HL-60 (cell line): ENCODE results near the gene DNAL1.

Experiments used
- GABPA ChIP-seq: IDR thresholded peaks from 2 replicates; pipeline ENCODE4 v1.6.1; 2012; ENCODE audit warnings: low read depth
- POLR2AphosphoS5 ChIP-seq: IDR thresholded peaks from 2 replicates; pipeline ENCODE4 v1.6.1; 2012; ENCODE audit warnings: low read depth
- SPI1 ChIP-seq: IDR thresholded peaks from 2 replicates; pipeline ENCODE4 v1.6.1; 2012; ENCODE audit warnings: low read depth, mild to moderate bottlenecking, borderline replicate concordance
- TF ChIP-seq, protein P1 (sequence below): IDR thresholded peaks from one replicate; pipeline ENCODE4 v1.5.1; 2011; ENCODE audit warnings: low read length, control low read depth, inconsistent platforms; ENCODE audit not compliant: insufficient read depth
- TF ChIP-seq, protein P2 (sequence below): IDR thresholded peaks from 2 replicates; pipeline ENCODE4 v1.6.1; 2012; ENCODE audit warnings: low read depth; ENCODE audit not compliant: insufficient replicate concordance

DNA sequence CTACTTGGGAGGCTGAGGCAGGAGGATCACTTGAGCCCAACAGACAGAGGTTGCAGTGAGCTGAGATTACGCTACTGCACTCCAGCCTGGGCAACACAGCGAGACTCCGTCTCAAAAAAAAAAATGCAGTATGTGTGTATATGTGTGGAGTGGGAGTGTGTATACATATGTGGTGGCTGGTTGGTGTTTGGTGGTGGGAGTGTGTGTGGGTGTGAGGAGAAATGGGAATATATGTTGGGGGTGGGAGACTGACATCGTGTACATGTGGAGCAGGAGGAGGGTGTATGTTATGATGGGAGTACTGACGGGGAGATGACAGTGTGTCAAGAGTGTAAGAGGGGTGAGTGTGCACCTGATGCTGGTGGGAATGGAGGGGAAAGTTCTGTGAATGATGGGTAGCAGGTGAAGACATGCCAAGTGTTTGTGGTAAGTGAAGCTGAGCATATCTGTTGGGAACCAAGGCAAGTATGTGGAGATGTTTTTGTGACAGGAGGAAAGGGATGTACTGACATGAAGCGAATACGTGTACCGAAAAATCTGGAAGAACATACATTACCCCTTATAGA lies 65.2 kb downstream of the DNAL1 start:
- TF ChIP-seq, protein P1, sequence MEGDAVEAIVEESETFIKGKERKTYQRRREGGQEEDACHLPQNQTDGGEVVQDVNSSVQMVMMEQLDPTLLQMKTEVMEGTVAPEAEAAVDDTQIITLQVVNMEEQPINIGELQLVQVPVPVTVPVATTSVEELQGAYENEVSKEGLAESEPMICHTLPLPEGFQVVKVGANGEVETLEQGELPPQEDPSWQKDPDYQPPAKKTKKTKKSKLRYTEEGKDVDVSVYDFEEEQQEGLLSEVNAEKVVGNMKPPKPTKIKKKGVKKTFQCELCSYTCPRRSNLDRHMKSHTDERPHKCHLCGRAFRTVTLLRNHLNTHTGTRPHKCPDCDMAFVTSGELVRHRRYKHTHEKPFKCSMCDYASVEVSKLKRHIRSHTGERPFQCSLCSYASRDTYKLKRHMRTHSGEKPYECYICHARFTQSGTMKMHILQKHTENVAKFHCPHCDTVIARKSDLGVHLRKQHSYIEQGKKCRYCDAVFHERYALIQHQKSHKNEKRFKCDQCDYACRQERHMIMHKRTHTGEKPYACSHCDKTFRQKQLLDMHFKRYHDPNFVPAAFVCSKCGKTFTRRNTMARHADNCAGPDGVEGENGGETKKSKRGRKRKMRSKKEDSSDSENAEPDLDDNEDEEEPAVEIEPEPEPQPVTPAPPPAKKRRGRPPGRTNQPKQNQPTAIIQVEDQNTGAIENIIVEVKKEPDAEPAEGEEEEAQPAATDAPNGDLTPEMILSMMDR, result no peak
- TF ChIP-seq GABPA (no peak), POLR2AphosphoS5 (no peak), SPI1 (no peak)
- TF ChIP-seq, protein P2, sequence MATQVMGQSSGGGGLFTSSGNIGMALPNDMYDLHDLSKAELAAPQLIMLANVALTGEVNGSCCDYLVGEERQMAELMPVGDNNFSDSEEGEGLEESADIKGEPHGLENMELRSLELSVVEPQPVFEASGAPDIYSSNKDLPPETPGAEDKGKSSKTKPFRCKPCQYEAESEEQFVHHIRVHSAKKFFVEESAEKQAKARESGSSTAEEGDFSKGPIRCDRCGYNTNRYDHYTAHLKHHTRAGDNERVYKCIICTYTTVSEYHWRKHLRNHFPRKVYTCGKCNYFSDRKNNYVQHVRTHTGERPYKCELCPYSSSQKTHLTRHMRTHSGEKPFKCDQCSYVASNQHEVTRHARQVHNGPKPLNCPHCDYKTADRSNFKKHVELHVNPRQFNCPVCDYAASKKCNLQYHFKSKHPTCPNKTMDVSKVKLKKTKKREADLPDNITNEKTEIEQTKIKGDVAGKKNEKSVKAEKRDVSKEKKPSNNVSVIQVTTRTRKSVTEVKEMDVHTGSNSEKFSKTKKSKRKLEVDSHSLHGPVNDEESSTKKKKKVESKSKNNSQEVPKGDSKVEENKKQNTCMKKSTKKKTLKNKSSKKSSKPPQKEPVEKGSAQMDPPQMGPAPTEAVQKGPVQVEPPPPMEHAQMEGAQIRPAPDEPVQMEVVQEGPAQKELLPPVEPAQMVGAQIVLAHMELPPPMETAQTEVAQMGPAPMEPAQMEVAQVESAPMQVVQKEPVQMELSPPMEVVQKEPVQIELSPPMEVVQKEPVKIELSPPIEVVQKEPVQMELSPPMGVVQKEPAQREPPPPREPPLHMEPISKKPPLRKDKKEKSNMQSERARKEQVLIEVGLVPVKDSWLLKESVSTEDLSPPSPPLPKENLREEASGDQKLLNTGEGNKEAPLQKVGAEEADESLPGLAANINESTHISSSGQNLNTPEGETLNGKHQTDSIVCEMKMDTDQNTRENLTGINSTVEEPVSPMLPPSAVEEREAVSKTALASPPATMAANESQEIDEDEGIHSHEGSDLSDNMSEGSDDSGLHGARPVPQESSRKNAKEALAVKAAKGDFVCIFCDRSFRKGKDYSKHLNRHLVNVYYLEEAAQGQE, result no peak
